LNCAP (cell line): Measurements from ENCODE around the gene MYZAP.

Experiments
- CTCF ChIP-seq: fragments of 450-650 bp; IDR thresholded peaks from 2 replicates; pipeline ENCODE4 v1.5.1; 2017; ENCODE audit warnings: mild to moderate bottlenecking

Gene MYZAP

GRCh38 chr15:57692709-57693108 lies 101.0 kb downstream of the MYZAP start:
- TF ChIP-seq CTCF = no peak

GRCh38 chr15:57694279-57694678 lies 102.6 kb downstream of the MYZAP start:
- TF ChIP-seq CTCF = no peak

- no peak for TF ChIP-seq CTCF
Measured at GRCh38 chr15:57696146-57696545, 104.4 kb downstream of the MYZAP start.

- no peak for TF ChIP-seq CTCF
Measured at GRCh38 chr15:57697588-57697987, 105.9 kb downstream of the MYZAP start.

GRCh38 chr15:57698243-57698642 lies 106.5 kb downstream of the MYZAP start:
- no peak for TF ChIP-seq CTCF

GRCh38 chr15:57698991-57699390 lies 107.3 kb downstream of the MYZAP start:
- no peak for TF ChIP-seq CTCF

GRCh38 chr15:57703387-57703786 lies 111.7 kb downstream of the MYZAP start:
- TF ChIP-seq CTCF = no peak

- TF ChIP-seq CTCF = no peak
Measured at GRCh38 chr15:57704441-57704840, 112.7 kb downstream of the MYZAP start.
